ENCODE data around the gene LSM7.
A peak's percentile ranks its signal among the peaks of the same experiment; 100 is the strongest.

LSM7 gene

DNA sequence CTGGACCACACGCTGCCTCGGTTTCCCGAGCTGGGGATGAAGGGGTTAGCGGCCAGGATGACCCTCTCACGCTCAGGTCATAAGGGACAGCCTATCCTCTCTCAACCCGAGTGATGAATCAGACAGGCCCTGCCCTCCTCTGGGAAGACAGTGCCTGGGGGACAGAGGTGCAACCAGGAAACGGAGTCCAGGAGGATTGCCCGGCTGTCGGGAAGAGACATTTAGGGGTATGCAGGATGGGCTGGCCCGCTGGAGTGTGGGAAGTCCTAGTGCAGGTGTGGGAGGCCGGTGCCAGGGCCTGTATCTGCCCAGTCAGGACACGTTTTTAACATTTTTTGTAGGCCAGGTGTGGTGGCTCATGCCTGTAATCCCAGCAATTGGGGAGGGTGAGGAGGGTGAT lies 8.3 kb downstream of the LSM7 start:
- DNase-seq: no peak

DNA sequence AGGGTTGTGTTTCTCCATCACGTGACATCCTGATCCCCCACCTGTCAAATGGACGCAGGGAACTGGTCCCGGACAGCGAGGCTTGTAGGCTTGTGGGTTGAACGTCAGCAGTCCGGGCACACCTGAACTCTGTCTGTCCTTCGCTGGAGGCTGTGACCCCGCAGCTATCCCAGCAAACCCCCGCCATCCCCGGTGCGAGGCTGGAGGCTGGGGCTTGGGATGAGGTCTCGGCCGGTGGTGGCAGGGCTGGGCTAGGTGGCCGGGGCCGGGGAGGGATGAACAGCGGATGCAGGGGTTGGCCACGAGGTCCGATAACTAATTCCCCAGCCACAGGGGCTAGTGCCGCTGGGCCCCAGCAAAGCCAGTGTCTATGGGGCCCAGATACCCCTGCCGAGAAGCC lies 8.8 kb downstream of the LSM7 start:
- DNase-seq: no peak

DNA sequence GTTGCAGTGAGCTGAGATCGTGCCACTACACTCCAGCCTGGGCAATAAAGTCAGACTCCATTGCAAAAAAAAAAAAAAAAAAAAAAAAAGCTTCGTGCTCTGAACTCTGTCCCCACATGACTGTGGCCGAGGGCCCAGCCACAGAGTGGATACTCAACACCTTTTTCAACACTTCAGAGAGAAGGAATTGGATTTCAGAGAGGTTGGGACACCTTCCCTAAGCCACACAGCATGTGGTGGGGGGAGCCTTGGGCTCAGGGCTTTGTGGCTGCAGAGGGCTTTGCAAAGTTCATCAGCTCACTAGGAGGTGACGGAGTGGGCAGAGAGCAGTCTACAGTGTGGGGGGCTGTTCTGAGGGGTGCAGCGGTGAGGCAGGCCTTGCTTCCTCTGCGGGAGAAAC lies 9.5 kb downstream of the LSM7 start:
- DNase-seq: no peak

DNA sequence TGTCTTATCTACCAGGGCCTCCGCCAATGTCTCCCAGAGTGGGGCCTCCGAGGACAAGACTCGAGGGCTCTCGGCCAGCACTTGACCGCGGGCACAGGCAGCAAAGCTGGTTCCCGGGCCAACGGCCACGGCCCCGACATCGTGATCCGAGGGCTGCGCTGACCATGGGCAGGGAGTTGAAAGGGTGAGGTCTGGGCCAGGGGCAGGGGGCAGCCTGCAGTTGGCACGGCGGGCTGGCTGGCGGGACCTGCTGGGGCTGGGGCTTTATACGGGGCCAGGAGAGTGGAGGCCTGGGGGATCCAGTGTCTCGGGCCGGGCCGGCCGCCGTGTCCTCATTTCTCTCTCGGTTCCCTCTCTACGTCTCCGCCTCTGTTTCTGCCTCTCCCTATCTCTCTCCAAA lies 10.6 kb downstream of the LSM7 start:
- no peak for DNase-seq

DNA sequence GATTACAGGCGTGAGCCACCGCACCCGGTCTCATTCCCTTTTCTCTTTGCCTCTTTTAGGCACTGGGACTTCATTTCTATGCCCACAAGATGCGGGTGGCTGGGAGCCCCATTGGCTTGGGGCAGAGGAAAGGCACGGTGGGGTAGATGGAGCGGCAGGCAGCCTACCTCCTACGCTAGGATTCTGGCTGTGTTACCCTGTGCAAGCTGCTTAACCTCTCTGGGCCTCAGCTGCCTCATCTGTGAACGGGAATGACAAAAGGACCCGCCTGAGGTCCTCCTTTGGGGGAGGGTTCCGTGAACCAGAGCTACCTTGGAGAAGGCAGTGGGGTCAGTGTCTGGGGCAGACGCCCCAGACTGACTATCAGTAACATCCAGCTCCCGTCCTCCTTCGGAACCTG lies 11.1 kb downstream of the LSM7 start:
- no peak for DNase-seq

DNA sequence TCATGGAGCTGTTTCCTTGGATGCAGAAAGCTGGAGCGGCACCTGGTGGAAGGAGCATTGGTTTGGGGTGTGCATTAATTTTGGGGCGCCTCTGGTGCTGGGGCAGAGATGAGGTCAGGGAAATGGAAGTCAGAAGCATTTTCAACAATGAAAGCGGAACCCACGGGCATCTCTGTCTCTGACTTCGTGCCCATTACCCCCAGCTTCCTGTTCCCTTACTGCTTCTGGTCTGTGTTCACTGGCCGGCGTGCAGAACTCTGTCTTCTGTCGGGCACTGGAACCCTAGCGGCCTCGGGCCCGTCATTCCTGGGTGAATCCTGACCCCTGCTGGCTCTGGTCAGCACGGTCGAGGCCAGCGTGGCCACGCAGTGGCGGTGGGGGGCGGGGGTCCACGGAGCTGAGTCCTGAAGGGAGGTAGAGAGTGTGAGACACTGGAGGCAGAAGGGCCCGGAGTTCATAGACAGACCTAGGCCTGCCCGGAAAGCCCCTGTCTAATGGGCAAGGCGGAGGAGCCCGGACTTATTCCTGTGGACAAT lies 12.5 kb downstream of the LSM7 start:
- DNase-seq: peak; percentile 69

DNA sequence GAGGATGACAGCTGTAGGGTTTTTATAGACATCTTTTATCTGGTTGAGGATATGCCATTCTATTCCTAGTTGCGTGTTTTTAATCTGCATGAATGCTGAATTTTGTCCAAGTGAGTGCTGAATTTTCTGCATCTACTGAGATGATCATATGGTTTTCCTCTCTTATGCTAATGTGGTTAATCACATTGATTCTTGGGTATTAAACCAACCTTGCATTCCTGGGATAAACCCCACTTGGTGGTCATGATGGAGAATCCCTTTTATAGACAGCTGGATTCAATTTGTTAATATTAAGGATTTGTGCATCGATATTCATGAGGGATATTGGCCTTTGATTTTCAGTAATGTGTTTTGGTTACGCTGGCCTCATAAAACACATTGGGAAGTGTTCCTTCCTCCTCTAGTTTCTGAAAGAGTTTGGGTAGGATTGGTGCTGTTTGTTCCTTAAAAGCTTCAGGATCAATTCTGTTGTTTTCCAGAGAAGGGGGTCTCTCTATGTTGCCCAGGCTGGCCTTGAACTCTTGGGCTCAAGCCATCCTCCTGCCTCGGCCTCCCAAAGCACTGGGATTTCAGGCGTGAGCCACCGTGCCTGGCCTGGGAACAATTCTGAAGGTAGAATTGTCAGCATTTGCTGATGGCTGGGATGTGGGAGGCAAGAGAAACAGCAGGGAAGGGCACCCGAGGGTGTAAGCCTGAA lies 13.1 kb downstream of the LSM7 start:
- DNase-seq: no peak

DNA sequence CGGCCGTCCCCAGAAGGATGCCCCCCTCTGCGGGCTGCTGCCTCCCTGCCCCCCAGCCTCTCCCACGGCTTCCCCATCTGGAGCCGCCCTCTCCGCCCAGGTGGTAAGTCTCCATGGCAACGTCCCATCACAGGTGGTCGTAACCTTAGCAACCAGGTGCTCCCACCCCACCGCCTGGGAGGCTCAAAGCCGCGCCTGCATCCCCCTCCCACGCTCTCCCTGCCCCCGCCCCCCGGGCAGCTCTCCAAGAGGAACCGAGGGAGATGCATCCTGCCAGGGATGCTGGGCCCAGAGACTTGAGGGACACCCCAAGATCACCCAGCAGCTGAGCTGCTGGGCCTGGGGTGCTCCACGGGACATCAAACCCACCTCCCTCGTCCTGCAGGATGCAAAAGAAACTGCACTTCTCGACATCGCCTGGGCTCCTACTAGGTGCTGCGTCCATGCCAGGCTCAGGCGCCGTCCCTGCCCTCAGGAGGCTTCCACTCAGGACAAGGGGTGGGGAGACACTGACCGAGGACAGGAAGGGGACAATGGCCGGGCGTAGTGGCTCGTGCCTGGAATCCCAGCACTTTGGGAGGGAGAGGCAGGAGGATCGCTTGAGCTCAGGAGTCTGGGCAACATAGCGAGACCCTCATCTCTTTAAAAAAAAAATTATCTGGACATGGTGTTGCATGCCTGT lies 15.4 kb downstream of the LSM7 start:
- DNase-seq: no peak

DNA sequence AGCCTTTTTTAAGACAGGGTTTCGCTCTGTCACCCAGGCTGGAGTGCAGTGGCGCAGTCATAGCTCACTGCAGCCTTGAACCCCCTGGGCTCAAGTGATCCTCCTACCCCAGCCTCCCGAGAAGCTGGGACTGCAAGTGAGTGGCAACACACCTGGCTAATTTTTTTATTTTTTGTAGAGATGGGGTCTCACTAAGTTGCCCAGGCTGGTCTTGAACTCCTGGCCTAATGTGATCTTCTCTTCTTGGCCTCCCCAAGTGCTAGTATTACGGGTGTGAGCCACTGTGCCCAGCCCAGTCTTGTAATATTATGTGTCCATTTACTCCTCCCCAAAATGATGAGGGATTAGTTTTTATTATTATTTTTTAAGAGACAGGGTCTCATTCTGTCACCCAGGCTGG lies 17.3 kb downstream of the LSM7 start:
- no peak for DNase-seq

DNA sequence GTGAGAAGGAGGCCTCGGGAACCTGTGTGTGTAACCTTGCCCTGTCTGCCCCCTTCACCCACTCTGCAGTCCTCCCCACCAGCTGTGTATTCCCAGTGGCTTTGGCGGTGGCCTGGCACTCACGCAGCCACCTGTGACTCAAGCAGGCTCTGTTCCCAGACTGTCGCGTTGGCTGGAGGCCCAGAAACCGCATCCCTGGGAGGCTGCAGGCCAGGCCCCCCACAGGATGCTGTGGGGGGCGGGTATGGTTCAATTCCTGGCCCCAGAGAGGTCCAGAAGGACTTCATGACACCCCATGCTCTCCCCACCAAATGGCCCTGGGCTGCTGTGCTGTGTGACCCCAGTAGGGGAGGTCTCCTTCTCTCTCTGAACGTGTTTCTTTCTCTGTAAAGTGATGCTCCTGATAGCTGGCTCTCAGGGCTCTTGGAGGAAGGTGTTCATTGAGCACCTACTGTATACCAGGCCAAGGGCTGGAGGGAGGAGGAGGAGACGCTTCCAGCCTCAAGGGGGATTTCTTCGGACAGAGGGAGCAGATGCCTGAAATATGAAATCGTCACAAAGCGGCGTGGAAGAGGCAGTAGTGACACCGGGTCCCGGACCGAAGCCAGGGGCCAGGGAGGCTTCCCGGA lies 18.5 kb downstream of the LSM7 start:
- no peak for DNase-seq

DNA sequence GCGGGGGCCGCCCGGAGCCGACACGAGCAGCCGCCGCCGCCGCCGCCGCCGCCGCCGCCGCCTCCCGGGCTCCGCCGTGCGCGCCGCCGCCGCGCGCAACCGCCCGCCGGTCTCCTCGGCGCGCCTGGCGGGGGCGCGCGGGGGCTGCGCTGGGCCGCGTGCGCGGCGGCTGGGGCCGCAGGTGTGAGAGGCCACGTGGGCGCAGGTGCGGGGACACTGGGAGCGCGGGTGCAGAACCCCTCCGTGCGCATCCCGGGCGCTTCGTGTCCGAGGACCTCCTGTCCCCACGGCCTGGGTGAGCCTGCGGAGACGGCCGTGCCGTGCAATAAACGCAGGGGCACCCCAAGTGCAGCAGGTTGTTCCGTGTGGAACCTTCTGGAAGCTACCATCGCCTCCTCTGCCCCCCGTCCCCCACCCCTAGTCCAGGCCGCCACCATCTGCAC lies 20.3 kb downstream of the LSM7 start, which contains the start of gene LINGO3:
Gene LINGO3, minus strand, starts transcription at position 41 of the 443 bp plus-strand sequence. CDS start 16,378 bp downstream, outside the sequence.
- no peak for DNase-seq

DNA sequence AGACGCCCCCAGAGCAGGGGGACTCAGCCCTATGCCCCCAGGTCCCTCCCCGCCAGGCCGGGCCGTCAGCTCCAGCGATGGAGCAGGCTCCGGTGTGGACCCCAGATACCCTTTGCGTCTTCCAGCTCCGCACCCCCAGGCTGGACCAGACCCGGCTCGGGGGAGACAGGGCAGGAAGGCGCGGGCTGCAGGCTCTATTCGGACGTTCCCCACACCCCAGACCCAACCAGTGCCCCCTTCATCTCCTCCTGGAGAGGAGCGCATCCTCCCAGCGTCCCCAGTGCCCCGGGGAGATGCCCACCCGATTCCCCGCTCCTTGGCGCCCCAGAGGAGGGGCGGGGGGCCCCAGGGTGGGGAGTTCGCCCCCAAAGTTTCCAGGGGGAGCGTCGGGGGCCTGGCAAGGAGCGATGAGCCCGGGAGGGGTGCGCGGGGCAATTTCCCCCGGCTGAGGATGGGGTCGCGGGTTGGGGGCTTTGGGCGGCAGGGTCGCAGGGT lies 20.8 kb downstream of the LSM7 start:
- no peak for DNase-seq

DNA sequence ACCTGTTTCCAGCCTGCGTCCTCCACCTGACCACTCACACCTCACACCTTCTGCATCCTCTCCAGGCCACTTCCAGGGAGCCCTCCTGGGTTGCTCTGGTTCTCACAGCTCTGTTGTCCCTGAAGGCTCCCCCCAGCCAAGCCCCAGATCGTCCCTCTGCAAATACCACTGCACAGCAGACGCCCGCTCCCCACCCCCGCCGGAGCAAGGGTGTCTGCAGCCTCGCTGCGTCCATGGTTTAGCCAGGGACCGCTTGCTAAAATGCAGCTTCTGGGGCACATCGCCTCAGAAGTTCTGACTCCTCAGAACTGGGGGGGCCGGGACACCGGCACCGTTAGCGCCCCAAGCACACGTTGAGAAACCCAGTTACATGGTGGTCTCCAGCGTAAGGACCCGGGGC lies 21.4 kb downstream of the LSM7 start:
- no peak for DNase-seq

DNA sequence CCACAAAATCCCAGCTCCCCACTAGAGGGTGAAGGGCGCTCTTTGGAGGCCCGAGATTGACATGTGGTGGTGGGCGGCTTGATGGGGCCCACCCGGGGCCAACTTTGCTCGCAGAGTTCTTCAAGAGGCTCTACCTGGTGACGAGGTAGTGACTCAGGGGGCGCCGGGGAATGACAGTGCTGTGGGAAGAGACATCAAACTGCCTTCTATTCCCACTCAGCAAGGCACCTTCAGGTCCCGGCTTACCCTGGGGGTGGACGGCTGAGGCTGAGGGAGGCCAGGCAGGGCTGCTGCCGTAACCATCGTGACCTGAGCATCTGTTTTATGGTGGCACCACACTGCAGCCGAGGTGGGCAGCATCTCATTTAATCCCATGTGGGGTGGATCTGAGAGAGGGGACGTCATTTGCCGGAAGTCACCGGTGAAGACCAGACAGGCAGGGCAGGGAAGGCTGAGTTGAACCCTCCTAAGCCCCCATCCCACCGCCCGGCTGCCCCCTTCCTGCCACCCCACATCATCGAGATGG lies 22.0 kb downstream of the LSM7 start:
- no peak for DNase-seq

DNA sequence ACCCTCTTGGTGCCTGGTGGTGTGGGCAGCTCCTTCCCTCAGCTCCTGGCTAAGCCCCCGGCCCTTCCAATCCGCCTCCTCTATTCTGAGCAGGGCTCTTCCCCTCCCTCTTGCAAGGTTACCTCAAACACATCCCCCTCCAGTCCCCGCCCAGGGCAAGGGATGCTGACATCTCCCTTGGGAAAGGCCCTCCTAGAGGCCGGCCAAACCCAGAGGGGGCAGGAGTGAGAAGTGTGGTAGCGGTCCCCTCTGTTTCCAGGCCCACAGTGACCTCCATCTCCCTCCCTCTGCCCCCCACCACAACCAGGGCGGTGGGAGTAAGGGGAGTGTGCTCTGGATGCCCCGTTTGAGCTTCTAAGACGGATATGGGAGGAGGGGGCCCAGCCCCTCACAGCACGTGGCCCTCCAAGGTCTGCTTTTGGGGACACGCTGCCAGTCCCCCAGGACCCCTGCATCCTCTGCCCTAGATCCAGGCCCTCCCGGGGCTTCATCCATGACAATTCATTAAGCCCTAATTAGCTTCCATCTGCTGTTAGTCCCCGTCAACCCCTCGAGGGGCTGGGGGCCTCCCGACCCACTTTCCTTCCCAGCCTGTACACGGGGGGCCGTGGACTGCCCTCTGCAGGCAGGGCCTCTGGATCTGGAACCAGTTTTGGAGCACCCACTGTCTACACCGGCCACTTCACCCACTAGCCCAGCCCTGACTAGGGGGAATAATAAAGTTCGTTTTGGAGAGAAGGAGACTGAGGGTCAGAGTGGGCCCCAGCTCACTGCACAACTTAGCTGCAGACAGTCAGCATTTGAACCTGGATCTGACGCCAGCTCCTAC lies 22.7 kb downstream of the LSM7 start:
- no peak for DNase-seq

DNA sequence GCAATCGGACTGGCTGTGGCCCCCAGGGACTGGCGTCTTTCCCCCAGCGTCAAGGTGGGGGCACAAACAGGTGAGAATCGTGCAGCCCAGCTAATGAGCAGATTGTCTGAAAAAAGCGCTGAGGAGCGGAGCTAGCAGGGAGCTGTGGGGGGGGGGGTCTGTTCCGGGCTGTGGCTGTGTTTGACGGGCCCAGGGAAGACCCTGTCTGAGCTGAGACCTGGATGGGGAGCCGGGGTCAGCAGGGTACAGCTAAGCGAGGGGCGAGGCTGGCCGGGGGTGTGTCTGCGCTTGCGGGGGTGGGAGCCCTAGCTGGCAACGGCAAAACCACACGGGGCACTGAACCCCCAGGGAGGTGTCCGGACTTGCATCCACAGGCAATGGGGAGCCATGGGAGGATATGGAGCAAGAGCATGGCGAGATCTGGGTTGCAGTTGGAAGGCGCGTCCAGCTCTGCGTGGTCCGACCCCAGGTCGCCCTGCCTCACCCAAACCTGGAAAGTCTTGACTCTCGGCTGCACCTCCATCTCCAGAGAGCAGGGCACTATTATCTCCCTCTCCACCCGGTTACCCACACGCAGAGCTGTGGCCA lies 25.1 kb downstream of the LSM7 start:
- DNase-seq: no peak

DNA sequence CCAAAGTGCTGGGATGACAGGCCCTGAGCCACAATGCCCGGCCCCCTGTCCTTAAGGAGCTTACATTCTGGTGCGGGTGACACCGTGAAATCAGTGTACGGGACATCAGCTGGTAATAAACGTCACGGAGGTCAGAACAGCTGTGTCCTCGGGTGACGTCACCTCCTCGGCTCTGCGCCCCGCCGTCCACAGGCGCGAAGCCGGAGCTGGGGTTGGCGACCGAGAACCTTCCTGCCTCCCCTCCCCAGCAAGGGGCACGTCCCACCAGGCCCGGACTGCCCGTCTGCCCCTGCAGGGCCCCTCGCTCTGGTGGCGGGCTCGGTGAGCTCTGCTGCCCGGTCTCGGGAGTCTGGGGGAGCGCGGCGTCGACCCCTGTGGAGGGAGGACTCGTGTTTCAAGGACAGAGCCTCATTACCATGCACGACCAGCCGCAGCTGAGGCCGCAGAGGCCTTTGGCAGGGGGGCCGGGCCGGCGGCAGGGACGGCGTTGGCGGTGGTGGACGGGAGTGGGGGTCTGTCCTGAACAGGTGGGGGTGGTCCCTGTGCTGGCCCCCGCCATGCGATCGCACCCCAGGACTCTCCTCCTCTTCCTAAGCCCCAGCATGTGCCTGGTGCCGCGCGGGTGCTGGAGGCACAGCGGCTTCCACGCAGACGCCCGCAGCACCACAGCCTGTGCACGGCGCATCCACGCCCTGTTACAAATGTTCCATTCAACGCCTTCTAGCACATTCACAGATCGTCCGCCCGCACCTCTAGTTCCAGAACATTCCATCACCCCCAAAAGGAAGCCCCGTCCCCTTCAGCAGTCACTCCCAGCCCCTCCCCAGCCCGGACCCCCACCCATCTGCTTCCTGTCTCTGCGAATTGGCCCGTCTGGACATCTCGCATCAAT lies 25.8 kb downstream of the LSM7 start:
- no peak for DNase-seq

DNA sequence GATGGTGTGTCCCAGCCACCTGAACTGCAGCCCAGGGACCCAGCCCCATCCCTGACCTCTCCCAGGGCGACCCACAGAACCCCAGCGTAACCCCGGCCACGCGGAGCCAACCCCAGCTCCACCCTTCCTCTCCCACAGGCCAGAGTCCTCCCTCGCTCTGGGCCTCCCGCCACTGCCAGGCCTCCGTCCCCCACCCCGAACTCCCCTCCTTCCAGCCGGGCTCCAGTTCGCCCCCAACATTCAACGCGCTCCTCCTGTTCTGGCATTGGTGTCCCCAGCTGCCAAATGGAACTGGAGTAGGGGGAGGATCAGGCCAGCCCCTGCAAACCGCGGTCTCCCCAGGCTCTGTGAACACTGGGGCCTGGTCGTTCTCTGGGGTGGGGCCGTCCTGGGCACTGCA lies 27.9 kb downstream of the LSM7 start:
- no peak for DNase-seq

DNA sequence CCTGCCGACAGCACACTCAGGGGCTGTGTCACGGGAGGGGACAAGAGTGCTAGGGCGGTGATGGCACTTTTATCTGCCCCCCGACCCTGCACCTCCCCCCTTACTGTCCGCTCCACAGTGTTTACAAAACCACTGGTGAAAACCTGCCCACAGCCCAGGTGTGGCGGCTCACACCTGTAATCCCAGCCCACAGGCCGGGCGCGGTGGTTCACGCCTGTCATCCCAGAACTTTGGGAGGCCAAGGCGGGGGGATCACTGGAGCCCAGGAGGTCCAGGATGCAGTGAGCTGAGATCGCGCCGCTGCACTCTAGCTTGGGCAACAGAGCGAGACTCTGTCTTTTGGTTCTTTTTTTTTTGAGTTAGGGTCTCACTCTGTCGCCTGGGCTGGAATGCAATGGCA lies 32.2 kb downstream of the LSM7 start:
- DNase-seq: no peak

DNA sequence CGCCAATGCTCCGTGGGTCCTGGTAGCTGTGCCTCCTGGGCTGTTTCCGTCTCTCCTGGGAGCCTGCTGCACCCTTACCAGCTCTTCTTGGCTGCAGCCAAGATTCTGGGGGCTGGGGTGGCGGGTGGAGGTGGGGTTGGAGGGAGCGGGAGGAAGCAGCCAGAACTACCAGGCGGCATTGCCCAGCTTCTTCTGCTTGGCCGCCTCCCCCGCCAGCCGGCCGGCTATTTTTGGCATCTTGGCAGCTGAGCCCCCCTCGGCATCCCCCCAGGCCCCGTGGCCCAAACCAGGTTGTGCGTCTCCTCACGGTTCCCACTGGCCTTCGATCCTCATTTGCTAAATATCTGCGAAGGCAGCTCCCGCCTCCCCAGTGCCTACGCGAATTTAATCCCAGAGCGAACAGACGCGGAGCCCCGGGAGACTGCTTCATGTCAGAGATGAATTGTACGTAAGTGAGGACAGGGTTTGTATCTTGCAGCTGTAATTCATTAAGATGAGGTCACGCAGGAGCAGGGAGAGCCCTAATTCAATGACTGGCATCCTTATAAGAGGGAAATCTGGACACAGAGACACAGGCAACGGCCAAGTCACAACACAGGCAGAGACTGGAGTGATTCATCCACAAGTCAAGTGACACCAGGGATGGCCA lies 33.6 kb downstream of the LSM7 start:
- DNase-seq: no peak

Data from 8988T (cell line).